ENCODE data around the gene MRTFB.
A peak's percentile ranks its signal among the peaks of the same experiment; 100 is the strongest.

The MRTFB gene

DNA sequence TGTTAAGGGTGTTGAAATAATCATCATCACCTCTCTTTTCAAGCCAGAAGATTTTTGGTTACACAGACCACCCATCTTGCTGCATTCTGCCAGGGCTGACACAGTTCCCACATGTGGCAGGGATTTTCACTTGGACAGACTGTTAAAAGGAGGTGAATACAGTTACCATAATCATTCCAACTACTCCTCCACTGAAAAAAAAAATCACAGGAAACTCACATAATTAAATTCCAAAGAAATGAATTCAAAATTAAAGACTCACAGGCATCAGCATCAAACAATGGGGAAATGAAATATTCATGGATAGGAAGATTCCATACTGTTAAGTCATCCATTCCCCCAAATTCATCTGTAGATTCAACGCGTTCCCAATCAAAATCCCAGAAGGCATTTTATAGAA, 209.4 kb downstream of the MRTFB start:
- peaks cover 13% of the 10 kb centered on the region; the same call in 1 of the 2 replicates for H3F3A ChIP-seq (ENCODE audit: insufficient read depth, low read length)
- H3K79me2 ChIP-seq (ENCODE audit: low read length) = no peaks in the 10 kb centered on the region
- H3K27me3 ChIP-seq (replicated peaks; ENCODE audit: insufficient read depth, low read length) = no peaks in the 10 kb centered on the region
- no peaks in the 10 kb centered on the region for H3K9me2 ChIP-seq (replicated peaks; ENCODE audit: insufficient read depth, low read length)
- no peak overlapping the region for H3K4me2 ChIP-seq (ENCODE audit: low read depth, low read length)
- H4K20me1 ChIP-seq (ENCODE audit: insufficient read depth, low read length) = no peaks in the 10 kb centered on the region
- H3K9ac ChIP-seq (ENCODE audit: low read length) = no peak overlapping the region
- no peak overlapping the region for H3K27ac ChIP-seq (ENCODE audit: low read length)
- H3K9me3 ChIP-seq (replicated peaks; ENCODE audit: insufficient read depth, low read length) = no peaks in the 10 kb centered on the region
- H3K36me3 ChIP-seq (replicated peaks; ENCODE audit: insufficient read depth, low read length) = no peaks in the 10 kb centered on the region
- DNase-seq = no peak
- peaks cover 8% of the 10 kb centered on the region for H3K4me1 ChIP-seq (ENCODE audit: low read length)
- no peak overlapping the region for H3K4me3 ChIP-seq (ENCODE audit: low read length)
- TF ChIP-seq EZH2phosphoT487 (IDR thresholded peaks at IDR 0.05; ENCODE audit: low read length) = no peak
- TF ChIP-seq CTCF (IDR thresholded peaks at IDR 0.05; ENCODE audit: low read length) = no peak
- TF ChIP-seq EZH2 (optimal IDR thresholded peaks at IDR 0.05; ENCODE audit: low read depth, low read length) = no peak
- H2AFZ ChIP-seq (ENCODE audit: low read length) = no peak overlapping the region

GRCh38 chr16:14283786-14284185, 212.7 kb downstream of the MRTFB start:
- Histone ChIP-seq H3K9me3 (replicated peaks; ENCODE audit: insufficient read depth, low read length) (no peaks in the 10 kb centered on the region), H3K9me2 (replicated peaks; ENCODE audit: insufficient read depth, low read length) (no peaks in the 10 kb centered on the region), H3K4me1 (ENCODE audit: low read length) (peaks cover 19% of the 10 kb centered on the region), H3K27me3 (replicated peaks; ENCODE audit: insufficient read depth, low read length) (no peaks in the 10 kb centered on the region), H3F3A (ENCODE audit: insufficient read depth, low read length) (peaks cover 26% of the 10 kb centered on the region), H3K36me3 (replicated peaks; ENCODE audit: insufficient read depth, low read length) (no peaks in the 10 kb centered on the region), H4K20me1 (ENCODE audit: insufficient read depth, low read length) (no peaks in the 10 kb centered on the region), H3K9ac (ENCODE audit: low read length) (no peak overlapping the region), H2AFZ (ENCODE audit: low read length) (no peak overlapping the region), H3K79me2 (ENCODE audit: low read length) (no peaks in the 10 kb centered on the region), H3K4me3 (ENCODE audit: low read length) (no peak overlapping the region), H3K4me2 (ENCODE audit: low read depth, low read length) (0 out of 2 replicates have a peak overlapping the region, but pooled peaks have one; percentile 56), H3K27ac (ENCODE audit: low read length) (no peak overlapping the region)
- TF ChIP-seq EZH2phosphoT487 (IDR thresholded peaks at IDR 0.05; ENCODE audit: low read length) = no peak
- no peak for TF ChIP-seq CTCF (IDR thresholded peaks at IDR 0.05; ENCODE audit: low read length)
- no peak for TF ChIP-seq EZH2 (optimal IDR thresholded peaks at IDR 0.05; ENCODE audit: low read depth, low read length)
- no peak for DNase-seq

- Histone ChIP-seq H3K4me2 (ENCODE audit: low read depth, low read length) (peak overlapping the region; percentile 56), H3K4me3 (ENCODE audit: low read length) (peak overlapping the region; percentile 83), H2AFZ (ENCODE audit: low read length) (0 out of 2 replicates have a peak overlapping the region, but pooled peaks have one; percentile 13), H3K36me3 (replicated peaks; ENCODE audit: insufficient read depth, low read length) (no peaks in the 10 kb centered on the region), H3K9me3 (replicated peaks; ENCODE audit: insufficient read depth, low read length) (no peaks in the 10 kb centered on the region), H3K27me3 (replicated peaks; ENCODE audit: insufficient read depth, low read length) (no peaks in the 10 kb centered on the region), H3F3A (ENCODE audit: insufficient read depth, low read length) (peaks cover 26% of the 10 kb centered on the region), H3K4me1 (ENCODE audit: low read length) (peaks cover 19% of the 10 kb centered on the region), H3K9ac (ENCODE audit: low read length) (no peak overlapping the region), H3K79me2 (ENCODE audit: low read length) (no peaks in the 10 kb centered on the region), H3K9me2 (replicated peaks; ENCODE audit: insufficient read depth, low read length) (no peaks in the 10 kb centered on the region), H4K20me1 (ENCODE audit: insufficient read depth, low read length) (no peaks in the 10 kb centered on the region), H3K27ac (ENCODE audit: low read length) (no peak overlapping the region)
- DNase-seq = no peak
- no peak for TF ChIP-seq EZH2phosphoT487 (IDR thresholded peaks at IDR 0.05; ENCODE audit: low read length)
- TF ChIP-seq CTCF (IDR thresholded peaks at IDR 0.05; ENCODE audit: low read length) = no peak
- TF ChIP-seq EZH2 (optimal IDR thresholded peaks at IDR 0.05; ENCODE audit: low read depth, low read length) = no peak
Observed at GRCh38 chr16:14284371-14284770, 213.3 kb downstream of the MRTFB start.
